DND-41 (cell line): ENCODE measurements around the gene DPF3.

Experiments used
- ATAC-seq: fragments of 200-7000 bp; cut with Tn5 transposase; 3 replicates; pipeline ENCODE4 v1.9.1; 2021; ENCODE audit warnings: low read depth; ENCODE audit not compliant: insufficient read depth
- DNase-seq: peaks from one replicate; pipeline ENCODE4 v3.0.0-alpha.2; 2020
- H2AFZ ChIP-seq: 2 replicates; pipeline ENCODE4 v1.6.0; 2012; ENCODE audit warnings: low read depth, low read length
- H3K27ac ChIP-seq: 2 replicates; pipeline ENCODE4 v1.5.1; 2012; ENCODE audit warnings: low read length, inconsistent platforms
- H3K27me3 ChIP-seq: fragments of 200-600 bp; sonication (generic); 2 replicates; pipeline ENCODE4 v1.6.0; 2012; ENCODE audit warnings: low read length, mild to moderate bottlenecking, inconsistent platforms; ENCODE audit not compliant: insufficient read depth, poor library complexity
- H3K36me3 ChIP-seq: 2 replicates; pipeline ENCODE4 v1.5.1; 2012; ENCODE audit warnings: low read length, inconsistent platforms; ENCODE audit not compliant: insufficient read depth
- H3K4me1 ChIP-seq: 2 replicates; pipeline ENCODE4 v1.5.1; 2012; ENCODE audit warnings: mild to moderate bottlenecking, low read length; ENCODE audit not compliant: insufficient read depth
- H3K4me2 ChIP-seq: 2 replicates; pipeline ENCODE4 v1.6.0; 2012; ENCODE audit warnings: mild to moderate bottlenecking, moderate library complexity, low read length, inconsistent platforms; ENCODE audit not compliant: insufficient read depth
- H3K4me3 ChIP-seq, 2 experiments: fragments of 200-600 bp in 1 of 2; shearing (Covaris generic) in 1 of 2; 2 replicates each; pipeline ENCODE4 v1.5.1; 2012 to 2016; ENCODE audit warnings: inconsistent platforms in 2 of 2, low read length in 2 of 2, mild to moderate bottlenecking in 2 of 2, low read depth in 1 of 2, moderate library complexity in 1 of 2
- H3K79me2 ChIP-seq: 2 replicates; pipeline ENCODE4 v1.6.0; 2012; ENCODE audit warnings: low read length, inconsistent platforms; ENCODE audit not compliant: insufficient read depth
- H3K9ac ChIP-seq: 2 replicates; pipeline ENCODE4 v1.6.0; 2012; ENCODE audit warnings: low read depth, mild to moderate bottlenecking, inconsistent platforms, low read length, moderate library complexity
- H3K9me3 ChIP-seq: 2 replicates; pipeline ENCODE4 v1.5.1; 2012; ENCODE audit warnings: low read length, moderate library complexity, mild to moderate bottlenecking, inconsistent platforms; ENCODE audit not compliant: insufficient read depth, severe bottlenecking
- H4K20me1 ChIP-seq: 2 replicates; pipeline ENCODE4 v1.6.0; 2012; ENCODE audit warnings: low read length; ENCODE audit not compliant: insufficient read depth
- EZH2 ChIP-seq: IDR thresholded peaks from 3 replicates; pipeline ENCODE4 v1.6.1; 2012; ENCODE audit warnings: borderline replicate concordance, low read depth, mild to moderate bottlenecking, moderate library complexity, low read length, inconsistent platforms; ENCODE audit not compliant: severe bottlenecking
- TF ChIP-seq, protein P1 (sequence below): IDR thresholded peaks from 2 replicates; pipeline ENCODE4 v1.5.1; 2012; ENCODE audit warnings: borderline replicate concordance, low read length, moderate library complexity, mild to moderate bottlenecking; ENCODE audit not compliant: poor library complexity, severe bottlenecking; ENCODE audit errors: extremely low read depth

Gene DPF3

GRCh38 chr14:72775923-72776554 lies 117.9 kb downstream of the DPF3 start:
- Histone ChIP-seq H3K9ac (no peak overlapping the region), H3K79me2 (no peaks in the 10 kb centered on the region), H3K36me3 (no peaks in the 10 kb centered on the region), H3K4me2 (no peak overlapping the region), H3K27ac (no peak overlapping the region), H3K4me3 (no peak overlapping the region), H3K9me3 (no peaks in the 10 kb centered on the region), H3K27me3 (no peaks in the 10 kb centered on the region), H4K20me1 (no peaks in the 10 kb centered on the region), H2AFZ (no peak overlapping the region), H3K4me1 (no peaks in the 10 kb centered on the region)
- no peak for ATAC-seq
- no peak for DNase-seq
- TF ChIP-seq, protein P1, sequence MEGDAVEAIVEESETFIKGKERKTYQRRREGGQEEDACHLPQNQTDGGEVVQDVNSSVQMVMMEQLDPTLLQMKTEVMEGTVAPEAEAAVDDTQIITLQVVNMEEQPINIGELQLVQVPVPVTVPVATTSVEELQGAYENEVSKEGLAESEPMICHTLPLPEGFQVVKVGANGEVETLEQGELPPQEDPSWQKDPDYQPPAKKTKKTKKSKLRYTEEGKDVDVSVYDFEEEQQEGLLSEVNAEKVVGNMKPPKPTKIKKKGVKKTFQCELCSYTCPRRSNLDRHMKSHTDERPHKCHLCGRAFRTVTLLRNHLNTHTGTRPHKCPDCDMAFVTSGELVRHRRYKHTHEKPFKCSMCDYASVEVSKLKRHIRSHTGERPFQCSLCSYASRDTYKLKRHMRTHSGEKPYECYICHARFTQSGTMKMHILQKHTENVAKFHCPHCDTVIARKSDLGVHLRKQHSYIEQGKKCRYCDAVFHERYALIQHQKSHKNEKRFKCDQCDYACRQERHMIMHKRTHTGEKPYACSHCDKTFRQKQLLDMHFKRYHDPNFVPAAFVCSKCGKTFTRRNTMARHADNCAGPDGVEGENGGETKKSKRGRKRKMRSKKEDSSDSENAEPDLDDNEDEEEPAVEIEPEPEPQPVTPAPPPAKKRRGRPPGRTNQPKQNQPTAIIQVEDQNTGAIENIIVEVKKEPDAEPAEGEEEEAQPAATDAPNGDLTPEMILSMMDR = no peak
- no peak for TF ChIP-seq EZH2

DNA sequence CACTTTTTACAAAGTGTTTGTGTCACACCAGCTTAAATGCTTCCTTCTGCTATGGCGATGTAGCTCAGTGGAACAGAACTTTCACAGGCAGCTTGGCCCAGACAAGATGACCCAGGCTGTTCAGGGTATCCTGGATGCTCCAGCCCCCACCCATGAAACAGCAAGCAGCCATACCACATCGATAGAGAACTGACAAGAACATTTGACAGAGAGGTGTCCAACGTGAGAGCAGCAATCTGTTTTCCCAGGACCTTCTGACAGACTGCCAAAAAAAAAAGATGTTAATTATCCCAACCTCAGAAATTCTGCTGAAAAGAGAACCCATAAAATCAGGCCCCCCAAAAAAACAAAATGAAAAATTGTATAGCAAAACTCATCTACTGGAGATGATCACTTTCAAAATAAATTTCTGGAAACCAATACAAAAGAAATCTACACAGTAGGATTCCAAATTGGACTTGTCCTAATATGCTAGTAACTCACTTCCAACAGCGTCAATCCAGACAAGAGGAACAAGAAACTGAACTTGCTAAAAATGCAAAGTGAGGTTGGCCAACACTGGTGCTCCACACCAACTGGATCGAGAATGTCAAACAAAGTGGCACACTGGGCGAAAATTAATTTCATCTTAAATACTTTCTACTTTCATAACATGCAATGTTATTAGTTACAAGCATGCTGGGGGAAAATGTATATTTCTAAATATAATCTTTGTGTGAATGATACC lies 118.8 kb downstream of the DPF3 start:
- H3K4me1 ChIP-seq = no peaks in the 10 kb centered on the region
- TF ChIP-seq, protein P1 = no peak
- TF ChIP-seq EZH2 = no peak
- no peaks in the 10 kb centered on the region for H3K79me2 ChIP-seq
- H3K4me2 ChIP-seq = no peak overlapping the region
- H3K36me3 ChIP-seq = no peaks in the 10 kb centered on the region
- no peak for DNase-seq
- no peaks in the 10 kb centered on the region for H3K9me3 ChIP-seq
- no peaks in the 10 kb centered on the region for H3K27me3 ChIP-seq
- H3K9ac ChIP-seq = no peak overlapping the region
- H2AFZ ChIP-seq = no peak overlapping the region
- H4K20me1 ChIP-seq = no peaks in the 10 kb centered on the region
- H3K27ac ChIP-seq = no peak overlapping the region
- ATAC-seq = no peak
- no peak overlapping the region for H3K4me3 ChIP-seq

DNA sequence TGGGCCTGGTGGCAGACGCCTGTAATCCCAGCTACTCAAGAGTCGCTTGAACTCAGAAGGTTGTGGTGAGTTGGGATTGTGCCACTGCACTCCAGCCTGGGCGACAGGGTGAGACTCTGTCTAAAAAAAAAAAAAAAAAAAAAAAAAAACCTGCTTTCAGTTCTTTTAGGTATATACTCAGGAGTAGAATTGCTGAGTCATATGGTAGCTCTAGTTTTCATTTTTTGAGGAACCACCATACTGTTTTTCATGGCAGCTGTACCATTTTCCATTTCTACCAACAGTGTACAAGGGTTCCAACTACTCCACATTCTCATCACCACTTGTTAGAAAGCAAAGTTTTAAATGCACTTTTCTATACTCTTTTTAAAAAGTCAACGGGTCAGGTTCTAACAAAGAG lies 119.8 kb downstream of the DPF3 start:
- no peaks in the 10 kb centered on the region for H3K9me3 ChIP-seq
- H3K4me1 ChIP-seq = no peaks in the 10 kb centered on the region
- no peaks in the 10 kb centered on the region for H4K20me1 ChIP-seq
- H3K27me3 ChIP-seq = no peaks in the 10 kb centered on the region
- H3K79me2 ChIP-seq = no peaks in the 10 kb centered on the region
- DNase-seq = no peak
- H3K4me3 ChIP-seq = no peak overlapping the region
- no peaks in the 10 kb centered on the region for H3K36me3 ChIP-seq
- ATAC-seq = no peak
- no peak overlapping the region for H2AFZ ChIP-seq
- H3K9ac ChIP-seq = no peak overlapping the region
- no peak overlapping the region for H3K4me2 ChIP-seq
- no peak for TF ChIP-seq EZH2
- H3K27ac ChIP-seq = no peak overlapping the region

GRCh38 chr14:72771561-72771960 lies 122.3 kb downstream of the DPF3 start:
- Histone ChIP-seq H3K4me1 (no peaks in the 10 kb centered on the region), H4K20me1 (no peaks in the 10 kb centered on the region), H3K9ac (no peak overlapping the region), H2AFZ (no peak overlapping the region), H3K79me2 (no peaks in the 10 kb centered on the region), H3K4me2 (no peak overlapping the region), H3K9me3 (peaks cover 10% of the 10 kb centered on the region), H3K36me3 (no peaks in the 10 kb centered on the region), H3K4me3 (no peak overlapping the region), H3K27me3 (no peaks in the 10 kb centered on the region), H3K27ac (no peak overlapping the region)
- DNase-seq (no peak), ATAC-seq (no peak)
- TF ChIP-seq EZH2 = no peak
- TF ChIP-seq, protein P1 = no peak
